ENCODE measurements around the gene MANEA.

DNA sequence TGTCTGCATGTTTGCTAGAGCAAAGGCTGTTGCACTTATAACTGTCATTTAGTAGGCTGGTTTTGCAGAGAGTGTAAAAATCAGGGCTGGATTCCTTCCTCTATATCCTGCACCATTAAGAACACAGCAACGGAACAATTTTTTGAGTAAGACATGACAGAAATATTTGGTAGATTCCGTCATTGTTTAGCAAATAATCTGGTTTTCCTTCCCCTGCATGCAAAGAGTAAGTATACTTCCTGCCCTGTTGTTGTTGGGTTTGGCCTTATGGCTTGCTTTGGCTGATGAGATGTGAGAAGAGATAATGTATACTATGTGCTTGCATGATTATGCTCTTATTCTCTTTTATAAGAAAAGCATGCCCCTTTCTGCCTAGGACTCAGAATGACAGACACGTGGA, 23.8 kb downstream of the MANEA start:
- TF ChIP-seq, protein P1, sequence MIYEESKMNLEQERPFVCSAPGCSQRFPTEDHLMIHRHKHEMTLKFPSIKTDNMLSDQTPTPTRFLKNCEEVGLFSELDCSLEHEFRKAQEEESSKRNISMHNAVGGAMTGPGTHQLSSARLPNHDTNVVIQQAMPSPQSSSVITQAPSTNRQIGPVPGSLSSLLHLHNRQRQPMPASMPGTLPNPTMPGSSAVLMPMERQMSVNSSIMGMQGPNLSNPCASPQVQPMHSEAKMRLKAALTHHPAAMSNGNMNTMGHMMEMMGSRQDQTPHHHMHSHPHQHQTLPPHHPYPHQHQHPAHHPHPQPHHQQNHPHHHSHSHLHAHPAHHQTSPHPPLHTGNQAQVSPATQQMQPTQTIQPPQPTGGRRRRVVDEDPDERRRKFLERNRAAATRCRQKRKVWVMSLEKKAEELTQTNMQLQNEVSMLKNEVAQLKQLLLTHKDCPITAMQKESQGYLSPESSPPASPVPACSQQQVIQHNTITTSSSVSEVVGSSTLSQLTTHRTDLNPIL (CRISPR knock-in tag; IDR thresholded peaks at IDR 0.05; ENCODE audit: low read depth) = no peak
- TF ChIP-seq GLIS3 (CRISPR knock-in tag; IDR thresholded peaks at IDR 0.05) (no peak), ZNF8 (CRISPR knock-in tag; IDR thresholded peaks at IDR 0.05) (no peak), ZFP3 (CRISPR knock-in tag; IDR thresholded peaks at IDR 0.05) (no peak), RARB (CRISPR knock-in tag; IDR thresholded peaks at IDR 0.05) (no peak), ZNF70 (CRISPR knock-in tag; IDR thresholded peaks at IDR 0.05) (no peak), ZFP30 (CRISPR knock-in tag; IDR thresholded peaks at IDR 0.05) (no peak), TOX (CRISPR knock-in tag; IDR thresholded peaks at IDR 0.05; ENCODE audit: borderline replicate concordance) (no peak), BACH2 (CRISPR knock-in tag; IDR thresholded peaks at IDR 0.05; ENCODE audit: borderline replicate concordance) (no peak), ZNF565 (CRISPR knock-in tag; conservative IDR thresholded peaks at IDR 0.05; ENCODE audit: low read depth) (no peak)
- TF ChIP-seq, protein P2, sequence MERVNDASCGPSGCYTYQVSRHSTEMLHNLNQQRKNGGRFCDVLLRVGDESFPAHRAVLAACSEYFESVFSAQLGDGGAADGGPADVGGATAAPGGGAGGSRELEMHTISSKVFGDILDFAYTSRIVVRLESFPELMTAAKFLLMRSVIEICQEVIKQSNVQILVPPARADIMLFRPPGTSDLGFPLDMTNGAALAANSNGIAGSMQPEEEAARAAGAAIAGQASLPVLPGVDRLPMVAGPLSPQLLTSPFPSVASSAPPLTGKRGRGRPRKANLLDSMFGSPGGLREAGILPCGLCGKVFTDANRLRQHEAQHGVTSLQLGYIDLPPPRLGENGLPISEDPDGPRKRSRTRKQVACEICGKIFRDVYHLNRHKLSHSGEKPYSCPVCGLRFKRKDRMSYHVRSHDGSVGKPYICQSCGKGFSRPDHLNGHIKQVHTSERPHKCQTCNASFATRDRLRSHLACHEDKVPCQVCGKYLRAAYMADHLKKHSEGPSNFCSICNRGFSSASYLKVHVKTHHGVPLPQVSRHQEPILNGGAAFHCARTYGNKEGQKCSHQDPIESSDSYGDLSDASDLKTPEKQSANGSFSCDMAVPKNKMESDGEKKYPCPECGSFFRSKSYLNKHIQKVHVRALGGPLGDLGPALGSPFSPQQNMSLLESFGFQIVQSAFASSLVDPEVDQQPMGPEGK (CRISPR knock-in tag; IDR thresholded peaks at IDR 0.05; ENCODE audit: borderline replicate concordance) = no peak
- TF ChIP-seq, protein P3, sequence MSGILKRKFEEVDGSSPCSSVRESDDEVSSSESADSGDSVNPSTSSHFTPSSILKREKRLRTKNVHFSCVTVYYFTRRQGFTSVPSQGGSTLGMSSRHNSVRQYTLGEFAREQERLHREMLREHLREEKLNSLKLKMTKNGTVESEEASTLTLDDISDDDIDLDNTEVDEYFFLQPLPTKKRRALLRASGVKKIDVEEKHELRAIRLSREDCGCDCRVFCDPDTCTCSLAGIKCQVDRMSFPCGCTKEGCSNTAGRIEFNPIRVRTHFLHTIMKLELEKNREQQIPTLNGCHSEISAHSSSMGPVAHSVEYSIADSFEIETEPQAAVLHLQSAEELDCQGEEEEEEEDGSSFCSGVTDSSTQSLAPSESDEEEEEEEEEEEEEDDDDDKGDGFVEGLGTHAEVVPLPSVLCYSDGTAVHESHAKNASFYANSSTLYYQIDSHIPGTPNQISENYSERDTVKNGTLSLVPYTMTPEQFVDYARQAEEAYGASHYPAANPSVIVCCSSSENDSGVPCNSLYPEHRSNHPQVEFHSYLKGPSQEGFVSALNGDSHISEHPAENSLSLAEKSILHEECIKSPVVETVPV (CRISPR knock-in tag; IDR thresholded peaks at IDR 0.05) = no peak
- TF ChIP-seq, protein P4, sequence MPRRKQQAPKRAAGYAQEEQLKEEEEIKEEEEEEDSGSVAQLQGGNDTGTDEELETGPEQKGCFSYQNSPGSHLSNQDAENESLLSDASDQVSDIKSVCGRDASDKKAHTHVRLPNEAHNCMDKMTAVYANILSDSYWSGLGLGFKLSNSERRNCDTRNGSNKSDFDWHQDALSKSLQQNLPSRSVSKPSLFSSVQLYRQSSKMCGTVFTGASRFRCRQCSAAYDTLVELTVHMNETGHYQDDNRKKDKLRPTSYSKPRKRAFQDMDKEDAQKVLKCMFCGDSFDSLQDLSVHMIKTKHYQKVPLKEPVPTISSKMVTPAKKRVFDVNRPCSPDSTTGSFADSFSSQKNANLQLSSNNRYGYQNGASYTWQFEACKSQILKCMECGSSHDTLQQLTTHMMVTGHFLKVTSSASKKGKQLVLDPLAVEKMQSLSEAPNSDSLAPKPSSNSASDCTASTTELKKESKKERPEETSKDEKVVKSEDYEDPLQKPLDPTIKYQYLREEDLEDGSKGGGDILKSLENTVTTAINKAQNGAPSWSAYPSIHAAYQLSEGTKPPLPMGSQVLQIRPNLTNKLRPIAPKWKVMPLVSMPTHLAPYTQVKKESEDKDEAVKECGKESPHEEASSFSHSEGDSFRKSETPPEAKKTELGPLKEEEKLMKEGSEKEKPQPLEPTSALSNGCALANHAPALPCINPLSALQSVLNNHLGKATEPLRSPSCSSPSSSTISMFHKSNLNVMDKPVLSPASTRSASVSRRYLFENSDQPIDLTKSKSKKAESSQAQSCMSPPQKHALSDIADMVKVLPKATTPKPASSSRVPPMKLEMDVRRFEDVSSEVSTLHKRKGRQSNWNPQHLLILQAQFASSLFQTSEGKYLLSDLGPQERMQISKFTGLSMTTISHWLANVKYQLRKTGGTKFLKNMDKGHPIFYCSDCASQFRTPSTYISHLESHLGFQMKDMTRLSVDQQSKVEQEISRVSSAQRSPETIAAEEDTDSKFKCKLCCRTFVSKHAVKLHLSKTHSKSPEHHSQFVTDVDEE (CRISPR knock-in tag; IDR thresholded peaks at IDR 0.05) = no peak
- TF ChIP-seq, protein P5, sequence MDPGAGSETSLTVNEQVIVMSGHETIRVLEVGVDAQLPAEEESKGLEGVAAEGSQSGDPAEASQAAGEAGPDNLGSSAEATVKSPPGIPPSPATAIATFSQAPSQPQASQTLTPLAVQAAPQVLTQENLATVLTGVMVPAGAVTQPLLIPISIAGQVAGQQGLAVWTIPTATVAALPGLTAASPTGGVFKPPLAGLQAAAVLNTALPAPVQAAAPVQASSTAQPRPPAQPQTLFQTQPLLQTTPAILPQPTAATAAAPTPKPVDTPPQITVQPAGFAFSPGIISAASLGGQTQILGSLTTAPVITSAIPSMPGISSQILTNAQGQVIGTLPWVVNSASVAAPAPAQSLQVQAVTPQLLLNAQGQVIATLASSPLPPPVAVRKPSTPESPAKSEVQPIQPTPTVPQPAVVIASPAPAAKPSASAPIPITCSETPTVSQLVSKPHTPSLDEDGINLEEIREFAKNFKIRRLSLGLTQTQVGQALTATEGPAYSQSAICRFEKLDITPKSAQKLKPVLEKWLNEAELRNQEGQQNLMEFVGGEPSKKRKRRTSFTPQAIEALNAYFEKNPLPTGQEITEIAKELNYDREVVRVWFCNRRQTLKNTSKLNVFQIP (CRISPR knock-in tag; IDR thresholded peaks at IDR 0.05; ENCODE audit: borderline replicate concordance, low read depth) = no peak
